Body of pancreas (tissue), 4 donors: ENCODE measurements around the gene PPFIA1. TPM values are rescaled to one million over a fixed set of nuclear protein-coding genes. Genes with fewer than 3 reads are reported as not detected.

Experiments used
- microRNA counts, 2 donors: library from miRNA; unstranded; fragments of <30 nt; microRNA quantifications; one replicate each; lab custom pipeline; 2017
- microRNA-seq, 2 donors: library from miRNA; unstranded; fragments of <30 nt; microRNA quantifications; one replicate each; pipeline ENCODE4, GENCODE V29; 2016; ENCODE audit warnings: borderline number of aligned reads in 2 of 2, borderline replicate concordance in 2 of 2
- small RNA-seq: library from RNA; depleted of rRNA; stranded (forward); fragments of <200 nt; gene quantifications from one replicate; pipeline ENCODE3, GENCODE V24; 2016
- total RNA-seq, 2 donors: library from RNA; depleted of rRNA; stranded (reverse); fragments of >200 nt; gene quantifications; one replicate each; pipeline ENCODE4 v1.1.0, GENCODE V29; 2016

The PPFIA1 gene
- total RNA-seq, 2 donors from 2014 or later = 22.1 to 29.3 TPM

MicroRNAs within 50 kb of the gene (microRNA counts, 767-probe panel; counts per million panel counts)
- 0 to 736 counts per million in 2 donors for microRNA hsa-miR-548k (lab: Ali Mortazavi, UCI)

Small RNA genes lying within 50 kb of the gene (microRNA-seq; reads per million reads assigned to microRNA genes)
- gene MIR548K = 4.7 to 5.8 reads per million in 2 donors

Small RNA genes lying within 50 kb of the gene (small RNA-seq; reads per million reads assigned to genes)
- gene MIR548K = 0.94 reads per million, percentile 35 among the genes with 10 or more reads in this experiment

Other genes with a start within 250 kb of the PPFIA1 start
- gene ANO1, start 192.4 kb upstream of the PPFIA1 start, total RNA-seq = 10 to 100 TPM in 1 of 2 donors, 1 to 10 TPM in 1; 7.3 to 23.1 TPM
- 10 to 100 TPM in 1 of 2 donors, 1 to 10 TPM in 1; 9.1 to 14.2 TPM for gene FADD, start 67.4 kb upstream of the PPFIA1 start, total RNA-seq
- gene CTTN, start 127.8 kb downstream of the PPFIA1 start, total RNA-seq = 100 to 1,000 TPM; 126 to 197 TPM